Measurements from ENCODE around the gene USP53.
"Not testable (repeated sequence)": the region's sequence is repeated elsewhere in the genome, so short reads cannot be mapped to it uniquely, and the experiment has no call there.

Gene USP53

DNA sequence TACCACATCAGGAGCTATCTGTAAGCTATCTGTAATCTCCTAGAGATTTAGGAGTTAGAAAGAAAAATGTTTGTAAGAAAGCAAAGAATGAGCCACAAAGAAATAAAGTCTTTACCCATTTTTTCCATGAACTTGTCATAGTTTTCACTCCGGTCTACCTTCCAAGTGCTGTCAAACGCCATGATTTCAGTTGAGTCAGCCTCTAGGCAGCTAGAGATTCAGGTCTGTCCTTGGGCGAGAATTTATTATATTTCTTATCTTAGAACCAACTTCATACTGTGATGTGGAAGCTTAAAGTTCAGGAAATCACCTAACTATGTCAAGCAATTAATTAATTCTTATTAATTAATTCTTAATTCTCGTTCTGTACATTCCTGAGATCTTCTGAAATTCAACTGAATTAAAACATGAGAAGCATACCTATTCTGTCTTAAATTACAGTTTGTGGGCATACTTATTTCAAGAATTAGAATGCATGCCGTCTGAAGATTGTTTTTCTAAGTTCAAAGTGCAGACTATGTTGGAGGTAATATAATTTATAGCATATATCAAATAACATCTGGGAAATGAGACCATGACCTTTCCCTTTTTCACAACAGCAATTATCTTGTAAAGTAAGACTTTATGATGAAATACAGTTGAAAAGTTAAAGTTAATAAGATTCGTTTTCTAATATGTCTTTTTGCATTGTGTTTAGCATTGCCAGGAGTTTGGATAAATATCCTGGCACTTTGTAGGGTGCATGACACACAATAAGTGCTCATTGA lies 109.6 kb downstream of the USP53 start, which contains the start of gene FABP2:
TSS of gene FABP2 (minus strand) at position 218 of the 767 bp plus-strand sequence. CDS start at position 182, 36 bp downstream.
- no peak for DNase-seq

GRCh38 chr4:119328695-119329094 lies 116.2 kb downstream of the USP53 start:
- no peak for DNase-seq

DNA sequence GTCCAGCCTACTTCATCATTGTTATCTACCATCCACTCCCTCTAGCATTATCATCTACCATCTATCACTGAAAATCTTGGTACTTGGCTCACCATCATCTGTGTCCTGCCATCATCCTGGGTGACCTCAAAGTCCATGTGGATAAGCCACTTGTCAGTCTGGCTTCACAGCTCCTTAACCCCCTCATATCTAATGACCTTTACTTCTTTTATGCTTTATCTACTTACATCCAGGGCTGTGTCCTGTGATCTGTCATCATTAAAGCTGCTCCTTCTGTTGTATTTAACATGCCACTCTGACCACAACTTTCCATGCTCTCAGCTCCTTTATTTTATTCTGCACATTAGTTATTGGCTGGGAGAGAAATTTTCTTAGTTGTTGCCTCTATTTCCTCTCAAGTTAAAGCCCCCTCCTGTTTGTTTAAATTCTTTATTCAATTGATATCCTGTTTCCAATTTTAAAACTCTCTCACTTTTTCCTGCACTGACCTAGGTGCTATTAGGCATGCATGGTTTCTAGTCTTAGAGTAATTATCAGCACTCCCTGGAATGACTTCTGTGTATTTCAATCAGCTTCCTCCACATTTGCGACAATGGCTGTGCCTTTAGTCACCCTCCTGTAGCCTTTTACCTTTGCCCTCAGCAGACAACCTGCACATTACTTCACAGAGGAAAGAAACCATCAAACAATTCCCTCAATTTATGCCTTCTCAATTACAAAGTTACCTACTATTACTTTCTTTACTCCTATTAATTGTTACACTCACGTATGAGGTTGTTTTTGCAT lies 117.5 kb downstream of the USP53 start:
- no peak for DNase-seq

- not testable (repeated sequence) for DNase-seq
Measured at GRCh38 chr4:119336332-119336979, 123.9 kb downstream of the USP53 start.

GRCh38 chr4:119337010-119337409 lies 124.5 kb downstream of the USP53 start:
- DNase-seq: peak; percentile 9

DNA sequence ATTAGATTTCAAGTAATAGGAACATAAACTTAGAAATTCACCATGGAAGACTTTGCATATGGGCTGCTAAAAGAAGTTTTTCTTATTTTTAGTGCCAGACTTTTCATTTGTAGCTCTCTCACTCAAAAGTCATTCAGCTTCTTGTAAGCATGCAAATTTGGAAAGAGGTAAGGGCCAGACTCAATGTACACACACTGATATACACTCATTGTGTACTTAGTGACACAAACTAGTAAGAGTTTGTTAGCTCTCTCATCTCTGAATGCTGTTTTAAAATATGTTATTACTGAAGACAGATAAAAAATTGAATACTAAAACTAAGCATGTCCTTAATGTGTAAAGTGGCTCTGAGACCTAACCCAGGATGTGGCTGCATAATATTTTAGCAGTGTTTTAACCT lies 127.4 kb downstream of the USP53 start:
- not testable (repeated sequence) for DNase-seq

DNA sequence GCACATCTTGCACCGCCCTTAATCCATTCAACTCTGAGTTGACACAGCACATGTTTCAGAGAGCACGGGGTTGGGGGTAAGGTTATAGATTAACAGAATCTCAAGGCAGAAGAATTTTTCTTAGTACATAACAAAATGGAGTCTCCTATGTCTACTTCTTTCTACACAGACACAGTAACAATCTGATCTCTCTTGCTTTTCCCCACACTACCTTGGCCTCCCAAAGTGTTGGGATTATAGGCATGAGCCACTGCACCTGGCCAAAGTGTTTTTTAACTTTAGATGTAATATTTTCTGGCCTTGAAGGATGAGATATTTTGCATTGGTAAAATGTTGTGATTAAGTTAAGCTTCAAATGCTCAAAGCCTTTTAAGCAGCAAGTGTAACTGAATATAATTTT lies 130.8 kb downstream of the USP53 start:
- not testable (repeated sequence) for DNase-seq

Data from hematopoietic multipotent progenitor cell treated with erythropoietin and hydrocortisone succinate and interleukin-3 and kit ligand, for 6 days (in vitro differentiated cells).